CD8-positive, alpha-beta memory T cell (primary cell): ENCODE data around the gene HOXC5. TPM values are rescaled to one million over a fixed set of nuclear protein-coding genes. Genes with fewer than 3 reads are reported as not detected.

Experiments used
- CTCF ChIA-PET: fragments of 350-600 bp; sonication (Branson Sonifier 250); formaldehyde crosslinking; loops from one replicate; lab custom pipeline; 2021; ENCODE audit warnings: antibody characterized with exemption; lab: Charles Lee
- POLR2A ChIA-PET: fragments of 350-600 bp; sonication (Branson Sonifier 250); formaldehyde crosslinking; loops from one replicate; lab custom pipeline; 2021; ENCODE audit warnings: antibody characterized with exemption; lab: Charles Lee
- DNase-seq, 5 donors: peaks; one replicate each; pipeline versions ENCODE4 v3.0.0 to v3.0.0-alpha.2; 2020 to 2022; ENCODE audit warnings: mixed read lengths in 1 of 5
- H3K27ac ChIP-seq: one replicate; pipeline ENCODE4 v1.7.0; 2013; ENCODE audit warnings: low read depth, mild to moderate bottlenecking, low read length, moderate library complexity
- H3K27me3 ChIP-seq: 2 replicates; pipeline ENCODE4 v1.7.0; 2013; ENCODE audit warnings: low read length, mild to moderate bottlenecking; ENCODE audit not compliant: insufficient read depth, poor library complexity, severe bottlenecking
- H3K36me3 ChIP-seq: 2 replicates; pipeline ENCODE4 v1.7.0; 2013; ENCODE audit warnings: mild to moderate bottlenecking, low read length, moderate library complexity; ENCODE audit not compliant: insufficient read depth
- H3K4me1 ChIP-seq: 2 replicates; pipeline ENCODE4 v1.7.0; 2013; ENCODE audit warnings: mild to moderate bottlenecking, low read length, moderate library complexity; ENCODE audit not compliant: insufficient read depth
- H3K4me3 ChIP-seq: 2 replicates; pipeline ENCODE4 v1.7.0; 2013; ENCODE audit warnings: mild to moderate bottlenecking, low read length
- H3K9me3 ChIP-seq: 2 replicates; pipeline ENCODE4 v1.7.0; 2013; ENCODE audit warnings: mild to moderate bottlenecking, low read length
- H3K27ac Mint-ChIP-seq, 8 donors: one replicate each; pipeline ENCODE4 v1.8.0; 2020 to 2021; ENCODE audit warnings: mixed read lengths in 8 of 8, mild to moderate bottlenecking in 6 of 8, inconsistent platforms in 3 of 8, moderate library complexity in 3 of 8
- H3K27me3 Mint-ChIP-seq, 2 donors: one replicate each; pipeline ENCODE4 v1.8.0; 2020 to 2021; ENCODE audit warnings: mixed read lengths in 2 of 2, mild to moderate bottlenecking in 1 of 2, moderate library complexity in 1 of 2
- H3K36me3 Mint-ChIP-seq, 3 donors: one replicate each; pipeline ENCODE4 v1.8.0; 2020 to 2021; ENCODE audit warnings: mixed read lengths in 3 of 3, inconsistent platforms in 1 of 3, mild to moderate bottlenecking in 1 of 3
- H3K4me1 Mint-ChIP-seq, 3 donors: one replicate each; pipeline ENCODE4 v1.8.0; 2020 to 2021; ENCODE audit warnings: mixed read lengths in 3 of 3, inconsistent platforms in 1 of 3, mild to moderate bottlenecking in 1 of 3
- H3K4me3 Mint-ChIP-seq, 7 donors: one replicate each; pipeline ENCODE4 v1.8.0; 2020 to 2021; ENCODE audit warnings: mixed read lengths in 7 of 7, mild to moderate bottlenecking in 6 of 7, moderate library complexity in 4 of 7, inconsistent platforms in 2 of 7
- H3K9me3 Mint-ChIP-seq, 5 donors: one replicate each; pipeline ENCODE4 v1.8.0; 2020 to 2022; ENCODE audit warnings: mixed read lengths in 5 of 5, mild to moderate bottlenecking in 3 of 5, moderate library complexity in 2 of 5, inconsistent platforms in 1 of 5
- polyA plus RNA-seq: library from polyadenylated mRNA; unstranded; fragments of 300-500 nt; fragmentation: Illumina TruSeq; gene quantifications from one replicate; pipeline ENCODE4 v1.2.3, GENCODE V29; 2021
- total RNA-seq, 2 experiments: library from RNA; stranded (reverse); gene quantifications; one replicate each; pipeline ENCODE4 v1.2.3, GENCODE V29; 2021

The HOXC5 gene
- total and polyA plus RNA-seq, 3 experiments from 2014 or later: not detected

GRCh38 chr12:54051026-54051842, 18.4 kb downstream of the HOXC5 start:
- no peak overlapping the region for H3K27ac ChIP-seq
- POLR2A ChIA-PET: no interaction called here
- H3K27me3 ChIP-seq: peaks cover 76% of the 10 kb centered on the region
- no peak overlapping the region for H3K4me3 ChIP-seq
- Mint-ChIP-seq H3K36me3 (peaks cover 0 to 9% (median 0%) of the 10 kb centered on the region in 3 donors), H3K27me3 (peaks cover 50 to 90% of the 10 kb centered on the region in 2 donors), H3K27ac (peak overlapping the region in 4 of 8 donors; percentile 28 to 47 (median 43)), H3K9me3 (no peaks in the 10 kb centered on the region), H3K4me1 (peaks cover 32 to 67% (median 50%) of the 10 kb centered on the region in 3 donors), H3K4me3 (peak overlapping the region in 3 of 7 donors; percentile 5 to 44 (median 41))
- DNase-seq: no peak
- H3K36me3 ChIP-seq: no peaks in the 10 kb centered on the region
- H3K4me1 ChIP-seq: peaks cover 54% of the 10 kb centered on the region
- CTCF ChIA-PET: interaction anchor here (1.0 to 1.3 kb wide), 2 partner anchors 150 to 153 kb away, joined by 3 read pairs; no protein-coding TSS in a partner anchor
- H3K9me3 ChIP-seq: no peaks in the 10 kb centered on the region

- POLR2A ChIA-PET: no interaction called here
- no peak overlapping the region for H3K4me3 ChIP-seq
- Mint-ChIP-seq H3K27ac (peak overlapping the region in 5 of 8 donors; percentile 6 to 84 (median 82)), H3K27me3 (peaks cover 44 to 87% of the 10 kb centered on the region in 2 donors), H3K4me3 (peak overlapping the region; percentile 4 to 96 (median 88)), H3K4me1 (peaks cover 30 to 60% (median 48%) of the 10 kb centered on the region in 3 donors), H3K9me3 (no peaks in the 10 kb centered on the region), H3K36me3 (peaks cover 0 to 9% (median 0%) of the 10 kb centered on the region in 3 donors)
- no peak for DNase-seq
- no peaks in the 10 kb centered on the region for H3K36me3 ChIP-seq
- CTCF ChIA-PET: interaction anchor here (1.0 to 3.5 kb wide), 5 partner anchors 16 to 149 kb away, joined by 3 to 19 read pairs (median 4); partner anchors contain the start of gene HOXC5
- peaks cover 68% of the 10 kb centered on the region for H3K27me3 ChIP-seq
- peaks cover 48% of the 10 kb centered on the region for H3K4me1 ChIP-seq
- H3K9me3 ChIP-seq: no peaks in the 10 kb centered on the region
- H3K27ac ChIP-seq: no peak overlapping the region
Observed at GRCh38 chr12:54051874-54052437, 19.1 kb downstream of the HOXC5 start.

GRCh38 chr12:54052438-54053002, 19.7 kb downstream of the HOXC5 start:
- peak overlapping the region; percentile 81 for H3K27ac ChIP-seq
- Mint-ChIP-seq H3K9me3 (no peaks in the 10 kb centered on the region), H3K4me3 (peak overlapping the region; percentile 88 to 96 (median 92)), H3K27ac (peak overlapping the region; percentile 76 to 100 (median 90)), H3K36me3 (peaks cover 0 to 9% (median 0%) of the 10 kb centered on the region in 3 donors), H3K27me3 (peaks cover 39 to 87% of the 10 kb centered on the region in 2 donors), H3K4me1 (peaks cover 28 to 54% (median 43%) of the 10 kb centered on the region in 3 donors)
- ChIA-PET POLR2A (interaction anchor here (0.5 to 1.1 kb wide), 2 partner anchors 10 to 30 kb away, joined by 3 read pairs; no protein-coding TSS in a partner anchor), CTCF (interaction anchor here (1.0 to 3.5 kb wide), 8 partner anchors 17 to 163 kb away, joined by 3 to 19 read pairs (median 4); partner anchors contain the start of gene HOXC5)
- DNase-seq: no peak
- H3K4me3 ChIP-seq: peak overlapping the region; percentile 78
- peaks cover 43% of the 10 kb centered on the region for H3K4me1 ChIP-seq
- peaks cover 63% of the 10 kb centered on the region for H3K27me3 ChIP-seq
- H3K9me3 ChIP-seq: no peaks in the 10 kb centered on the region
- no peaks in the 10 kb centered on the region for H3K36me3 ChIP-seq

- ChIA-PET POLR2A (interaction anchor here (0.5 to 1.1 kb wide), 3 partner anchors 10 to 30 kb away, joined by 3 to 5 read pairs (median 3); no protein-coding TSS in a partner anchor), CTCF (interaction anchor here (1.0 to 3.5 kb wide), 12 partner anchors 15 to 163 kb away, joined by 3 to 19 read pairs (median 4); partner anchors contain the start of genes HOXC5 and SMUG1)
- no peaks in the 10 kb centered on the region for H3K9me3 Mint-ChIP-seq
- peak overlapping the region; percentile 81 for H3K27ac ChIP-seq
- H3K36me3 ChIP-seq: no peaks in the 10 kb centered on the region
- peaks cover 34 to 86% of the 10 kb centered on the region in 2 donors for H3K27me3 Mint-ChIP-seq
- peak overlapping the region; percentile 78 for H3K4me3 ChIP-seq
- no peaks in the 10 kb centered on the region for H3K9me3 ChIP-seq
- H3K4me1 ChIP-seq: peaks cover 40% of the 10 kb centered on the region
- H3K4me1 Mint-ChIP-seq: peaks cover 25 to 48% (median 39%) of the 10 kb centered on the region in 3 donors
- peak overlapping the region; percentile 88 to 96 (median 92) for H3K4me3 Mint-ChIP-seq
- peaks cover 0 to 10% (median 0%) of the 10 kb centered on the region in 3 donors for H3K36me3 Mint-ChIP-seq
- DNase-seq: peak; percentile 20 to 59 (median 33)
- H3K27me3 ChIP-seq: peaks cover 57% of the 10 kb centered on the region
- H3K27ac Mint-ChIP-seq: peak overlapping the region; percentile 76 to 100 (median 90)
Observed at GRCh38 chr12:54053003-54053750, 20.3 kb downstream of the HOXC5 start.

DNA sequence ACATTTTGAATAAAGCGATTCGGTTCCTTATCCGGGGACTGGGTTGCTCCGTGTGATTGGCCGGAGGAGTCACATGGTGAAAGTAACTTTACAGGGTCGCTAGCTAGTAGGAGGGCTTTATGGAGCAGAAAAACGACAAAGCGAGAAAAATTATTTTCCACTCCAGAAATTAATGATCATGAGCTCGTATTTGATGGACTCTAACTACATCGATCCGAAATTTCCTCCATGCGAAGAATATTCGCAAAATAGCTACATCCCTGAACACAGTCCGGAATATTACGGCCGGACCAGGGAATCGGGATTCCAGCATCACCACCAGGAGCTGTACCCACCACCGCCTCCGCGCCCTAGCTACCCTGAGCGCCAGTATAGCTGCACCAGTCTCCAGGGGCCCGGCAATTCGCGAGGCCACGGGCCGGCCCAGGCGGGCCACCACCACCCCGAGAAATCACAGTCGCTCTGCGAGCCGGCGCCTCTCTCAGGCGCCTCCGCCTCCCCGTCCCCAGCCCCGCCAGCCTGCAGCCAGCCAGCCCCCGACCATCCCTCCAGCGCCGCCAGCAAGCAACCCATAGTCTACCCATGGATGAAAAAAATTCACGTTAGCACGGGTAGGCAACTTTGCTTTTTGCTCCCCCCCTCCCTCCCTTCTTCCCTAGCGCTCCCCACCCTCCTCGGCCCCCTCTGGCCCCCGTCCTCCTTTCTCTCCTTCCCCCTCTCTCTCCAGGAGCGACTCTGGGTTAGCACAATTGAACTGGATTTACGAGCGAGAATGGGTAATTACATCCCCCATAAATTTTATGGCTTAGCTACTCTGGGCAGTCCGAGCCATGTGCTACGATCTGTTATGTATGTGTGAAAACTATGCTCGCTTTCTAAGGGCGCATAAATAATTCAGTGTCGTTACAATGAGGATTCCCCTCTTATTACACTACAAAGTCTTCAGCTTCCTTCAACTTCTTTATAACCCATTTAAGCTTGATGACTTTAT, 21.2 kb downstream of the HOXC5 start, which contains the start of gene HOXC4:
HOXC4 (plus strand) TSS at position 85 of the 991 bp plus-strand sequence; CDS start at position 173, 88 bp downstream.
- Mint-ChIP-seq H3K4me1 (peaks cover 25 to 45% (median 39%) of the 10 kb centered on the region in 3 donors), H3K36me3 (peaks cover 0 to 13% (median 5%) of the 10 kb centered on the region in 3 donors), H3K27ac (peak within 1 kb of the TSS; percentile 76 to 100 (median 90)), H3K27me3 (peaks cover 34 to 86% of the 10 kb centered on the region in 2 donors), H3K4me3 (peak within 1 kb of the TSS; percentile 88 to 96 (median 92)), H3K9me3 (no peaks in the 10 kb centered on the region)
- H3K9me3 ChIP-seq: no peaks in the 10 kb centered on the region
- no peaks in the 10 kb centered on the region for H3K36me3 ChIP-seq
- CTCF ChIA-PET: interaction anchor here (0.8 to 3.5 kb wide), 11 partner anchors 10 to 162 kb away, joined by 3 to 19 read pairs (median 4); partner anchors contain the start of genes HOXC5 and SMUG1
- H3K4me3 ChIP-seq: peak within 1 kb of the TSS; percentile 78
- peak; percentile 27 to 62 (median 37) for DNase-seq
- peak within 1 kb of the TSS; percentile 81 for H3K27ac ChIP-seq
- peaks cover 40% of the 10 kb centered on the region for H3K4me1 ChIP-seq
- POLR2A ChIA-PET: interaction anchor here (0.6 to 0.7 kb wide), 2 partner anchors 31 to 36 kb away, joined by 3 to 5 read pairs; no protein-coding TSS in a partner anchor
- H3K27me3 ChIP-seq: peaks cover 49% of the 10 kb centered on the region

DNA sequence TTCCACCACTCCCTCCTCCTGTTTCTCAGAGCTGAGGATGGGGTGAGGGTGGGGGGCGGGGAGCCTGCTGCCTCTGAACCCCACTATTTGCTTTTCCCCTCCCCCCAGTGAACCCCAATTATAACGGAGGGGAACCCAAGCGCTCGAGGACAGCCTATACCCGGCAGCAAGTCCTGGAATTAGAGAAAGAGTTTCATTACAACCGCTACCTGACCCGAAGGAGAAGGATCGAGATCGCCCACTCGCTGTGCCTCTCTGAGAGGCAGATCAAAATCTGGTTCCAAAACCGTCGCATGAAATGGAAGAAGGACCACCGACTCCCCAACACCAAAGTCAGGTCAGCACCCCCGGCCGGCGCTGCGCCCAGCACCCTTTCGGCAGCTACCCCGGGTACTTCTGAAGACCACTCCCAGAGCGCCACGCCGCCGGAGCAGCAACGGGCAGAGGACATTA, 21.9 kb downstream of the HOXC5 start:
- Histone ChIP-seq H3K36me3 (no peaks in the 10 kb centered on the region), H3K27ac (no peak overlapping the region), H3K27me3 (peaks cover 50% of the 10 kb centered on the region), H3K4me3 (no peak overlapping the region), H3K9me3 (no peaks in the 10 kb centered on the region), H3K4me1 (peaks cover 39% of the 10 kb centered on the region)
- Mint-ChIP-seq H3K4me3 (peak overlapping the region; percentile 88 to 96 (median 92)), H3K9me3 (no peaks in the 10 kb centered on the region), H3K27ac (peak overlapping the region in 3 of 8 donors; percentile 43 to 82 (median 64)), H3K27me3 (peaks cover 37 to 86% of the 10 kb centered on the region in 2 donors), H3K36me3 (peaks cover 0 to 12% (median 5%) of the 10 kb centered on the region in 3 donors), H3K4me1 (peaks cover 25 to 45% (median 38%) of the 10 kb centered on the region in 3 donors)
- ChIA-PET POLR2A (no interaction called here), CTCF (interaction anchor here (1.4 to 3.5 kb wide), 5 partner anchors 10 to 154 kb away, joined by 3 to 19 read pairs (median 5); partner anchors contain the start of gene HOXC5)
- no peak for DNase-seq
